K562 treated with DMSO at 1 percent for 24 hours (cell line): ENCODE results near the gene PGA4. TPM values are rescaled to one million over a fixed set of nuclear protein-coding genes. Genes with fewer than 3 reads are reported as not detected.

Experiments used
- total RNA-seq: library from RNA; unstranded; fragments of 300-600 nt; gene quantifications from 2 replicates; pipeline ENCODE4 v1.2.3, GENCODE V29; 2022; ENCODE audit warnings: low read depth; ENCODE audit not compliant: insufficient read depth

Gene PGA4
- not detected in 2 replicates for total RNA-seq

GRCh38 chr11:61222047-61222446 is at the start of gene PGA4:
TSS of gene PGA4 (plus strand) at chr11:61222347. CDS start at chr11:61222401, 54 bp downstream.

DNA sequence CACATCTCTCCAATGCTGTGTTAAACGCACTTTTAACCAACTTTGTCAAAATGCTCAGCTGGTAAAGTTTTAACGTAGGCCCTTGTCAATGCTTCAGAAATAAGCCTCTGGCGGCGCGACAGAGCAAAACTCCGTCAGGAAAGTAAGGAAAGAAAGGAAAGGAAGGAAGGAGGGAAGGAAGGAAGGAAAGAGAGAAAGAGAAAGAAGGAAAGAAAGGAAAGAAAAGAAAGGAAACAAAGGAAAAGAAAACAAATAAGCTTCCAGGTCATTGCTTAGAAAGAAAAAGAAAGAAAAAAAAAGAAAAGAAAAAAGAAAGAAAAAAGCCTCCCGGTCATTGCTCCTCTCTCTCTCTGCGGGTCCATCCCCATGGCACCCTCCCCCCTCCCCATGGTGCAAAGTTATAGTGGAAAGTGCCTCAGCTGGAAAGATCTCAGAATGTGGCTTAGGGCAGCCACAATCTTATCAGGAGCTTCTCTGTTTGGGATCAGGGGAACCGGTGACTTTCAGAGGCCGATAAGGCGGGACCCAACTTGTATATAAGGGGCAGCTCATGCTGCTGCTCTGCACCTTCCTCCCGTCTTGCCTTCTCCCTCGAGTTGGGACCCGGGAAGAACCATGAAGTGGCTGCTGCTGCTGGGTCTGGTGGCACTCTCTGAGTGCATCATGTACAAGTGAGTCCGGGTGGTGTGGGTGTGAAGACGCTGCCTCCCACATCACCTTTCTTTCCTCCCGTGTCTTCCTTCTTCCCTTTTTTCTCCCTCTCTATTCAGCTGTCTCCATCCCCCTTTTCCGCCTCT is 19.0 kb upstream of the PGA4 start, which contains the start of gene PGA3:
PGA3 (plus strand) TSS at position 566 of the 797 bp plus-strand sequence; CDS start at position 616, 50 bp downstream.

GRCh38 chr11:61240875-61241274 is 18.7 kb downstream of the PGA4 start, which contains the start of gene PGA5:
TSS of gene PGA5 (plus strand) at chr11:61241175. CDS start at chr11:61241227, 52 bp downstream.

Other genes starting within 250 kb of the PGA4 start
- not detected in 2 replicates for gene CD5, start 119.9 kb upstream of the PGA4 start, total RNA-seq
- 25.3 and 26.6 TPM in 2 replicates for gene VPS37C, start 60.9 kb upstream of the PGA4 start, total RNA-seq
- gene PGA3, start 18.8 kb upstream of the PGA4 start, total RNA-seq, result not detected in 2 replicates
- not detected in 2 replicates for gene PGA5, start 18.8 kb downstream of the PGA4 start, total RNA-seq
- gene VWCE, start 73.0 kb downstream of the PGA4 start, total RNA-seq, result 1.9 and 2.3 TPM in 2 replicates
- gene DDB1, start 110.8 kb downstream of the PGA4 start, total RNA-seq, result 159 and 172 TPM in 2 replicates
- 38.6 and 49.7 TPM in 2 replicates for gene TKFC, start 110.9 kb downstream of the PGA4 start, total RNA-seq
- gene CYB561A3, start 139.5 kb downstream of the PGA4 start, total RNA-seq, result 113 and 115 TPM in 2 replicates
- 34.0 and 35.9 TPM in 2 replicates for gene TMEM138, start 140.0 kb downstream of the PGA4 start, total RNA-seq
- 7.4 and 8.3 TPM in 2 replicates for gene TMEM216, start 170.2 kb downstream of the PGA4 start, total RNA-seq
- 55.1 and 58.4 TPM in 2 replicates for gene CPSF7, start 207.6 kb downstream of the PGA4 start, total RNA-seq
- 38.9 and 46.5 TPM in 2 replicates for gene SDHAF2, start 207.8 kb downstream of the PGA4 start, total RNA-seq